ENCODE measurements around the gene ARID1B.

DNA sequence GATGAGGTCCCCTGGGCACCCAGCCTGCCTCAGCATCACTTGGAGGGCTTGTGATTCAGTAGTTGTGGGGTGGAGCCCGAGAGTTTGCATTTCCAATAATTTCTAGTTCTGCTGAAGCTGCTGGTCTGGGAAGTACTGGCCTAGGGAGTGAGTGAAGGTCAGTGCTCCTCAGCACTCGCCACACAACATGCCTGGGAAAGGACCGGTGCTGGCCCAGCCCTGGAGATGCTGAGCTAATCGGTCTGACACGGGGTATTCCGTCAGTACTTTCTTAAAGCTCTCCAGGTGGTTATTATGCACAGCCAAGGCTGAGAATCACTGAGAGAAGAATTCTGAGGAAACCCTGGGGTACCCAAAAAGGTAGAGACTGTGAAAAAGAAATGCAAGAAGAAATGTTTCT, 317.9 kb downstream of the ARID1B start:
- TF ChIP-seq CTCF (IDR thresholded peaks at IDR 0.05; ENCODE audit: insufficient read depth, low read length, poor library complexity, severe bottlenecking) (no peak), EZH2phosphoT487 (conservative IDR thresholded peaks at IDR 0.05; ENCODE audit: low read length) (no peak)
